HEK293 (cell line): ENCODE results near the gene LILRA2.
"Not testable (repeated sequence)": the region's sequence is repeated elsewhere in the genome, so short reads cannot be mapped to it uniquely, and the experiment has no call there.

ENCODE experiments used
- CTCF ChIA-PET: fragments of 350-600 bp; formaldehyde crosslinking; extraction: SDS; loops from one replicate; lab custom pipeline; 2021; ENCODE audit warnings: antibody characterized with exemption; lab: Yijun Ruan, JAX
- POLR2A ChIA-PET: fragments of 300-600 bp; formaldehyde crosslinking; extraction: SDS; loops from one replicate; lab custom pipeline; 2020; ENCODE audit warnings: antibody characterized with exemption, inconsistent platforms; lab: Yijun Ruan, JAX
- H3K27ac ChIP-seq: fragments of 200-500 bp; sonication (Bioruptor generic); 2 replicates; pipeline ENCODE4 v1.5.1; 2014; ENCODE audit warnings: low read depth, low read length, control low read depth, inconsistent platforms; ENCODE audit errors: extremely low read depth
- H3K36me3 ChIP-seq, 2 experiments: fragments of 200-500 bp in 1 of 2; sonication (Bioruptor generic) in 1 of 2; 1 replicate in 1 of 2; 2 replicates in 1 of 2; pipeline ENCODE4 v1.5.1; 2014 to 2017; ENCODE audit warnings: inconsistent platforms in 2 of 2, low read length in 2 of 2; ENCODE audit not compliant: control insufficient read depth in 2 of 2, insufficient read depth in 1 of 2
- H3K4me1 ChIP-seq: fragments of 200-500 bp; sonication (Bioruptor generic); 2 replicates; pipeline ENCODE4 v1.5.1; 2014; ENCODE audit warnings: mild to moderate bottlenecking, low read length, inconsistent platforms; ENCODE audit not compliant: control insufficient read depth, insufficient read depth
- H3K4me3 ChIP-seq: 2 replicates; pipeline ENCODE4 v1.5.1; 2011; ENCODE audit warnings: low read depth, mild to moderate bottlenecking, control low read depth, low read length, moderate library complexity
- H3K9me3 ChIP-seq: fragments of 200-500 bp; sonication (Bioruptor generic); 2 replicates; pipeline ENCODE4 v1.5.1; 2014; ENCODE audit warnings: low read depth, low read length, inconsistent platforms; ENCODE audit not compliant: control insufficient read depth, insufficient read depth
- GFI1B ChIP-seq: fragments of 450-650 bp; formaldehyde crosslinking; IDR thresholded peaks from 2 replicates; pipeline ENCODE4 v1.5.1; 2016; ENCODE audit warnings: missing biosample characterization, missing genetic modification characterization
- GLI2 ChIP-seq: fragments of 450-650 bp; formaldehyde crosslinking; IDR thresholded peaks from 2 replicates; pipeline ENCODE4; 2017; ENCODE audit warnings: missing biosample characterization, missing genetic modification characterization, low read depth, borderline replicate concordance
- MEIS1 ChIP-seq: sonication (generic); formaldehyde crosslinking; IDR thresholded peaks from 2 replicates; pipeline ENCODE4 v1.8.1; 2022; ENCODE audit warnings: missing genetic modification reagents, mild to moderate bottlenecking, borderline replicate concordance
- OVOL3 ChIP-seq: fragments of 450-650 bp; formaldehyde crosslinking; IDR thresholded peaks from 2 replicates; pipeline ENCODE4 v1.5.1; 2016; ENCODE audit warnings: missing biosample characterization, missing genetic modification characterization
- ZNF19 ChIP-seq: fragments of 450-650 bp; formaldehyde crosslinking; IDR thresholded peaks from 2 replicates; pipeline ENCODE4; 2016; ENCODE audit warnings: missing biosample characterization, missing genetic modification characterization, low read depth
- ZNF2 ChIP-seq: fragments of 450-650 bp; formaldehyde crosslinking; IDR thresholded peaks from 2 replicates; pipeline ENCODE4 v1.5.1; 2016; ENCODE audit warnings: missing biosample characterization, missing genetic modification characterization
- ZNF24 ChIP-seq: fragments of 450-650 bp; formaldehyde crosslinking; IDR thresholded peaks from 2 replicates; pipeline ENCODE4 v1.5.1; 2016; ENCODE audit warnings: missing biosample characterization, missing genetic modification characterization
- ZNF341 ChIP-seq: fragments of 450-650 bp; formaldehyde crosslinking; IDR thresholded peaks from 2 replicates; pipeline ENCODE4; 2016; ENCODE audit warnings: low read depth, missing biosample characterization, missing genetic modification characterization
- ZNF501 ChIP-seq: fragments of 450-650 bp; formaldehyde crosslinking; IDR thresholded peaks from 2 replicates; pipeline ENCODE4 v1.5.1; 2016; ENCODE audit warnings: missing biosample characterization, missing genetic modification characterization
- ZNF521 ChIP-seq: fragments of 450-650 bp; formaldehyde crosslinking; IDR thresholded peaks from 2 replicates; pipeline ENCODE4 v1.5.1; 2017; ENCODE audit warnings: missing biosample characterization, mild to moderate bottlenecking, missing genetic modification characterization
- ZNF747 ChIP-seq: fragments of 450-650 bp; formaldehyde crosslinking; IDR thresholded peaks from 2 replicates; pipeline ENCODE4 v1.5.1; 2016; ENCODE audit warnings: missing biosample characterization, missing genetic modification characterization
- ZNF843 ChIP-seq: fragments of 450-650 bp; formaldehyde crosslinking; IDR thresholded peaks from 2 replicates; pipeline ENCODE4 v1.5.1; 2016; ENCODE audit warnings: missing biosample characterization, missing genetic modification characterization
- TF ChIP-seq, protein P1 (sequence below): fragments of 450-650 bp; IDR thresholded peaks from 2 replicates; pipeline ENCODE4 v1.5.1; 2018; ENCODE audit warnings: missing biosample characterization, missing genetic modification characterization

LILRA2 gene

DNA sequence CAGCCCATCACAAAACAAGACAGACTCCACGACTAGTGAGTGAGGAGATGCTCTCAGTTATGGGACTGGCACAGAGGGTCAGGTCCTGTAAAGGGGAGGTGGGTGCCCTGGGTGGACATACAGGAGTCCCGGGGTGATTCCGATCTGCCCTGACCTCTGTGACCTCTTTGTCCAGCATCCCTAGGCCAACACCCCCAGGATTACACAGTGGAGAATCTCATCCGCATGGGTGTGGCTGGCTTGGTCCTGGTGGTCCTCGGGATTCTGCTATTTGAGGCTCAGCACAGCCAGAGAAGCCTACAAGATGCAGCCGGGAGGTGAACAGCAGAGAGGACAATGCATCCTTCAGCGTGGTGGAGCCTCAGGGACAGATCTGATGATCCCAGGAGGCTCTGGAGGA, 13.4 kb downstream of the LILRA2 start:
- H3K4me3 ChIP-seq, result no peak overlapping the region
- TF ChIP-seq ZNF2 (tag by site-specific recombination) (no peak), ZNF501 (no peak), ZNF19 (tag by site-specific recombination) (no peak)
- ChIA-PET CTCF (no interaction called here), POLR2A (no interaction called here)
- no peaks in the 10 kb centered on the region for H3K4me1 ChIP-seq
- no peaks in the 10 kb centered on the region for H3K36me3 ChIP-seq
- no peak overlapping the region for H3K27ac ChIP-seq
- no peaks in the 10 kb centered on the region for H3K9me3 ChIP-seq

DNA sequence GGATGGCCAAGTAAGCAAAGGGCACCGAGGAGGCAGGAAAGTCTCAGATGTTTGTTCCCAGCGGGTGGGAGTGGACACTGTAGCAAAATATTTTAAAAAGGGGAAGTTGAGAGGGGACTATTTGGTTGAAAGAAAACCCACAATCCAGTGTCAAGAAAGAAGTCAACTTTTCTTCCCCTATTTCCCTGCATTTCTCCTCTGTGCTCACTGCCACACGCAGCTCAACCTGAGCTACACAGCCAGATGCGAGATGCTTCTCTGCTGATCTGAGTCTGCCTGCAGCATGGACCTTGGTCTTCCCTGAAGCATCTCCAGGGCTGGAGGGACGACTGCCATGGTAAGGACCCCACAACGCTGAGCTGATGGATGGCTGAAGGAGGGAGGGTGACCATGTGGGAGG, 19.9 kb downstream of the LILRA2 start, which contains the start of gene LILRA1:
LILRA1 (plus strand) TSS at position 188 of the 400 bp plus-strand sequence. CDS start 613 bp downstream, outside the sequence.
- CTCF ChIA-PET, result interaction anchor here (0.6 kb wide), 1 partner anchor 1579 kb away, joined by 5 read pairs; no protein-coding TSS in a partner anchor
- H3K27ac ChIP-seq, H3K9me3 ChIP-seq, H3K4me1 ChIP-seq, H3K4me3 ChIP-seq, POLR2A ChIA-PET, H3K36me3 ChIP-seq: not testable (repeated sequence)

DNA sequence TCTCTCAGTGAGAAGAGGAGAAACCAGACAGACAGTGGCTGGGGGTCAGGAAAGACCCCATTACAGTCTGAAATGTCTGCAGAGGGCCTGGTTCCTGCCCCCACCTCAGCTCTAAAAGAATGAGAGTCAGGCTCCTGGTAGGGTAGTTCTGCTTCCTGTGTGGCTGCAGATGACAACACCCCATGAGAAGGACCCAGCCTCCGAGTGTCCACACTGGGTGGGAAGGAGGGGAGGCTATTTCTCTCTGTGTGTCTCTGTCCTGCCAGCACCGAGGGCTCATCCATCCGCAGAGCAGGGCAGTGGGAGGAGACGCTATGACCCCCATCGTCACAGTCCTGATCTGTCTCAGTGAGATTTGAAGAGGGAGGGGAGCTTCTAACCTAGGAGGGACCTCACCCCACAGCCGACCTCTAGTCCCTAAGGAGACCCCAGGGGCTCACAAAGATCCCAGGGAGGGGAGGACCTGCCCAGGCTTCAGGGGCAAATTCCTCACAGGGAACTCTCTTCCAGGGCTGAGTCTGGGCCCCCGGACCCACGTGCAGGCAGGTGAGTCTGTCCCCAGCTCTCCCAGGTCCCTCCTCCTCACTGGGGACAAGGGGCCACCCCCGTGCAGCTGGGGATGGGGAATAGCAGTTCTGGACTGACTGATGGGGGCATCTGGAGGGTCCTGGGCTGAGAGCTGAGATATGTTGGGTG, 20.5 kb downstream of the LILRA2 start:
- CTCF ChIA-PET, result interaction anchor here (0.6 kb wide), 1 partner anchor 1578 kb away, joined by 5 read pairs; no protein-coding TSS in a partner anchor
- POLR2A ChIA-PET, H3K27ac ChIP-seq, H3K4me1 ChIP-seq, H3K4me3 ChIP-seq, H3K9me3 ChIP-seq, H3K36me3 ChIP-seq: not testable (repeated sequence)

DNA sequence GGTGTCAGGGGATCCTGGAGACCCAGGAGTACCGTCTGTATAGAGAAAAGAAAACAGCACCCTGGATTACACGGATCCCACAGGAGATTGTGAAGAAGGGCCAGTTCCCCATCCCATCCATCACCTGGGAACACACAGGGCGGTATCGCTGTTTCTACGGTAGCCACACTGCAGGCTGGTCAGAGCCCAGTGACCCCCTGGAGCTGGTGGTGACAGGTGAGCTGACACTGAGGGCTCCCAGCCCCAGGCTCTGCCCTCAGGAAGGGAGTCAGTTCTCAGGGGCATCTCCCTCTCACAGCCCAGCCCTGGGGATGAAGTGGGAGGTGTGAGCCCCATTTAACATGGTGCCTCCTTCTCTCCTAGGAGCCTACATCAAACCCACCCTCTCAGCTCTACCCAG, 21.1 kb downstream of the LILRA2 start:
- ChIA-PET CTCF (no interaction called here), POLR2A (no interaction called here)
- H3K27ac ChIP-seq, result no peak overlapping the region
- no peaks in the 10 kb centered on the region for H3K4me1 ChIP-seq
- H3K9me3 ChIP-seq, result no peaks in the 10 kb centered on the region
- H3K36me3 ChIP-seq, result no peaks in the 10 kb centered on the region
- no peak overlapping the region for H3K4me3 ChIP-seq
- TF ChIP-seq ZNF747 (tag by site-specific recombination), result no peak
- TF ChIP-seq, all 188 proteins: peak for 0

DNA sequence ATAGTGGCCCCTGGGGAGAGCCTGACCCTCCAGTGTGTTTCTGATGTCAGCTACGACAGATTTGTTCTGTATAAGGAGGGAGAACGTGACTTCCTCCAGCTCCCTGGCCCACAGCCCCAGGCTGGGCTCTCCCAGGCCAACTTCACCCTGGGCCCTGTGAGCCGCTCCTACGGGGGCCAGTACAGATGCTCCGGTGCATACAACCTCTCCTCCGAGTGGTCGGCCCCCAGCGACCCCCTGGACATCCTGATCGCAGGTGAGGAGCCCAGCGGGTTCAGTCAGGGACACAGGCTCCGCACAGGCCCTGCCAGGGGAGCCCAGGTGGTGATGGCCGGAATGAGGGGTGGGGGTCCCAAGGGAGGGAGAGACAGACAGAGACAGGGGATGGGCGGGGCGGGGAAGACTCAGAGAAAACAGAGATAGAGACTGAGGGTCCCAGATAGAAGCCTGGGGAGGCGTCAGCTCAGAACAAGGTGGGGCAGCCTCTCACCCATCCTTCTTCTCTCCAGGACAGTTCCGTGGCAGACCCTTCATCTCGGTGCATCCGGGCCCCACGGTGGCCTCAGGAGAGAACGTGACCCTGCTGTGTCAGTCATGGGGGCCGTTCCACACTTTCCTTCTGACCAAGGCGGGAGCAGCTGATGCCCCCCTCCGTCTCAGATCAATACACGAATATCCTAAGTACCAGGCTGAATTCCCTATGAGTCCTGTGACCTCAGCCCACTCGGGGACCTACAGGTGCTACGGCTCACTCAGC, 22.3 kb downstream of the LILRA2 start:
- H3K4me3 ChIP-seq, H3K9me3 ChIP-seq, H3K36me3 ChIP-seq, H3K27ac ChIP-seq, H3K4me1 ChIP-seq, POLR2A ChIA-PET: not testable (repeated sequence)
- CTCF ChIA-PET, result interaction anchor here (0.6 kb wide), 2 partner anchors 205 to 266 kb away, joined by 3 read pairs; no protein-coding TSS in a partner anchor

DNA sequence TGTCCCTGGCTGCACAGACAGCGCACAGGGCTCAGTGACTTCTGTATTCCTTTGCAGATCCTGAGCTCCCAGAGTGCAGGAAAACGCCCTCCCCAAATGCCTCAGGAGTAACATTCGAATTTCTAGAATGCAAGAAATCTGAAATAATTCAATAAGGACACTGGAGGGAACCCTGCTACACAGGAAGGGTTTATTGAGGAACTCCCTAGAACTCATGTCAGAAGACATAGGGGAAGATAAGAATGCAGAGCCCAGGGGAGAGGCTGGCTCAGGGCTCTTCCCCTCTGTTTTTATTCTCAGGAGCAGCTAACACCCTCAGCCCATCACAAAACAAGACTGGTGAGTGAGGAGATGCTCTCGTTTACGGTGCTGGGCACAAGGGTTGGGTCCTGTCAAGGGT, 26.6 kb downstream of the LILRA2 start:
- CTCF ChIA-PET, result no interaction called here
- Histone ChIP-seq H3K36me3 (no peaks in the 10 kb centered on the region), H3K4me3 (no peak overlapping the region), H3K9me3 (no peaks in the 10 kb centered on the region; the same call in 1 of the 2 replicates), H3K27ac (no peak overlapping the region), H3K4me1 (no peaks in the 10 kb centered on the region)
- POLR2A ChIA-PET, result no interaction called here
- TF ChIP-seq GLI2 (tag by site-specific recombination) (no peak), GFI1B (tag by site-specific recombination) (no peak), ZNF521 (tag by site-specific recombination) (no peak), ZNF341 (tag by site-specific recombination) (no peak), MEIS1 (no peak), ZNF24 (tag by site-specific recombination) (no peak), OVOL3 (no peak), ZNF843 (no peak)
- TF ChIP-seq, protein P1, sequence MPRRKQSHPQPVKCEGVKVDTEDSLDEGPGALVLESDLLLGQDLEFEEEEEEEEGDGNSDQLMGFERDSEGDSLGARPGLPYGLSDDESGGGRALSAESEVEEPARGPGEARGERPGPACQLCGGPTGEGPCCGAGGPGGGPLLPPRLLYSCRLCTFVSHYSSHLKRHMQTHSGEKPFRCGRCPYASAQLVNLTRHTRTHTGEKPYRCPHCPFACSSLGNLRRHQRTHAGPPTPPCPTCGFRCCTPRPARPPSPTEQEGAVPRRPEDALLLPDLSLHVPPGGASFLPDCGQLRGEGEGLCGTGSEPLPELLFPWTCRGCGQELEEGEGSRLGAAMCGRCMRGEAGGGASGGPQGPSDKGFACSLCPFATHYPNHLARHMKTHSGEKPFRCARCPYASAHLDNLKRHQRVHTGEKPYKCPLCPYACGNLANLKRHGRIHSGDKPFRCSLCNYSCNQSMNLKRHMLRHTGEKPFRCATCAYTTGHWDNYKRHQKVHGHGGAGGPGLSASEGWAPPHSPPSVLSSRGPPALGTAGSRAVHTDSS (tag by site-specific recombination), result no peak
